GM18508 (cell line): ENCODE results near the gene STYXL2.

Experiments
- ATAC-seq: cut with Tn5 transposase; IDR thresholded peaks from one replicate; pipeline ENCODE4 v1.9.1; 2021; ENCODE audit warnings: moderate number of reproducible peaks; ENCODE audit not compliant: insufficient read depth, unreplicated experiment

The STYXL2 gene

DNA sequence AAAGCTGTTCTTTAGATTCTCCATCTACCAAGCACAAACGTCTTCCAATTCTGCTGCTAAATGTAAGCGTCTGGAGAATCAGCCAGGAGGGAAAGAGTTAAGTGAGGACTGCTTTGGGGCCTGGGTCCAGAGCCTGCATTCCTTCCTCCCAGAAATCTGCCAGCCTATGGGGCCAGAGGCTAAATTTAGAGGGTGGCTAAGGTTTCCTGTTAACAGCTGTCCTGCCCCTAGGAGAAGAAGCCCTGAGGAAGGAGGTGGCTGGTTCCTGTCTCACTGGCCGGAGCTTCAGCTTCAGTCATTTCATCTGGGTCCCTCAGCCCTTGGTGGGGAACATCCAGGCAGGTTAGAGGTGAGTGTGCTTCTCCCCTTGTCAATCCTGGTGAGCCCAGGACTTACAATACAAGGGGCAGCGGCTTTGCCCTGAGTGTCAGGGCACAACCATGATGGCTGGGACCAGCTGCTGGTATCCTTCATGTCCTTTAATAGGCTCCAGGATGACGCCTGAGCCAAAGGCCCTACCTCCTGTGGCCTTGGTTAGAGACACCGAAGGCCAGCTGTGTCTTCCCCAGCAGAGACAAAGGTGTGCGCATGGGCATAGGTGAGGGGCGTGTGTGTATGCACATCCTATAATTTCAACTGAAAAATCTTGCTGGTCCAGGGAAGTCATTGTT, at the start of gene STYXL2:
TSS of gene STYXL2 (plus strand) at position 230 of the 671 bp plus-strand sequence. CDS start 775 bp downstream, outside the sequence.
- no peak for ATAC-seq

- ATAC-seq, result no peak
Measured at GRCh38 chr1:167051907-167052306, 42.0 kb upstream of the STYXL2 start.

- no peak for ATAC-seq
Measured at GRCh38 chr1:167052389-167052788, 41.5 kb upstream of the STYXL2 start.

DNA sequence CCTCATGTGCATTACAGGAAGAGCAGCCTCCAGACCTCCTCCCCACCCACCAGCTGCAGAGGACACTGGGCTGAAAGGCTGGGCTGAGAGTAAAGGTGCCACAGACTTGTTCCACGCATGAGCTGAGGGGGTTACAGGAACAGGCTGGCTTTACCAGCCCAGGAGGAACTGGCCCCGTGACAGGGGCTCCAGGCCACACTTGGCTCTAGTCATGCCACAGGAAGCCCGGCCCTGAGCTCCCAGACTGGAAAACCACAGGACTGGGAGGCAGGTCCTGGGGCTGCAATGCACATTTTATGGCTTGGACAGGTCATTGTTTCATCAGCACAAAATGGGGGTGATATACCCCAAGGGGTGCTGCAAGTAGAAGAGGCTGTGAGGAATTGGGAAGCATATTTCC, 39.3 kb upstream of the STYXL2 start:
- no peak for ATAC-seq

DNA sequence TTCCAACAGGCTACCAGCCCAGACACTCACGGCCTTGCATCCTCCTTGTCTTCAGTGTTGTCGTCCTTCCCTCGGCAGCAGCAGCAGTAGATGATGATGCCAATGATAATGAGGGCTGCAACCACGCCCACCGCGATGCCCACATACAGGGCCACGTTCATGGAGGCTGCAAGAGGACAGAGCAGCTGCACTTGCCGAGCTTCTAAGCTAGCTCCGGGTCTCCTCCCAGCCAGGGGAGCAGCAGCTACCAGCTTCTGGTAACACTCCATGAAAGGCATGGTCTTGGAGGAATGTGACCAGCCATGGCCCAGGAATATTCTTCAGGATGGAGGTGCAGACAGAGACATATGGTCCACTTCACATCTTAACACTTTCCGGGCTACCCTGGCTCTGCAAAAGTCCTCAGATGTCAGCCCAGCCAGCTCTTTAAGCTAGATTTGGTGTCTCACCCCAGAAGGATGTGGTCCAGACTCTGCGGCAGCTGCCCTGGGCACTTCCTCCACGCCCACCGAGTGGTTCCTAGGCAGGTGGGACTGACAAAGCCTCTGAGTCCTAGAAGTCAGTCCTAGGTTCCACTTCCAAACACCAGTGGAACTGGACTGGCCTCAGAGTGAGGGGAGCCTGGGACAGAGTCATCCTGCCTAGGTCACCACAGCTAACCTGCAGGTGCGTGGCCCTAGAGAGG, 38.8 kb upstream of the STYXL2 start:
- ATAC-seq, result no peak

- ATAC-seq, result no peak
Measured at GRCh38 chr1:167056529-167057231, 37.2 kb upstream of the STYXL2 start.

- ATAC-seq, result peak; percentile 56
Measured at GRCh38 chr1:167057241-167057688, 36.6 kb upstream of the STYXL2 start.

- ATAC-seq, result no peak
Measured at GRCh38 chr1:167059045-167059808, 34.6 kb upstream of the STYXL2 start.

DNA sequence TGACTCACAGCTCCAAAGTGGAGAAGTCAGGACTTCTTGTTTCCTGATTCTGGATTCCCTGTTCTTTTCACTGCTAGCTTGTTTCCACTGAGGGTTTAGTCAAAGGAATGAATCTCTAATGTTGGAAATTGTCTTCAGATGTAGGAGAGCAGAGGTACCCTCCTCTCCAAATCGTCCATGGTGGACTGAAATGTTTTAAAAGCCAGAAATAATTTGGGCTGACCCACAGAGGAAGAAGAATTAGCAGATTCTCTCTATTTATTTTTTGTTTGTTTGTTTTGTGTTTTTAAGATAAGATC, 34.1 kb upstream of the STYXL2 start:
- ATAC-seq, result no peak

DNA sequence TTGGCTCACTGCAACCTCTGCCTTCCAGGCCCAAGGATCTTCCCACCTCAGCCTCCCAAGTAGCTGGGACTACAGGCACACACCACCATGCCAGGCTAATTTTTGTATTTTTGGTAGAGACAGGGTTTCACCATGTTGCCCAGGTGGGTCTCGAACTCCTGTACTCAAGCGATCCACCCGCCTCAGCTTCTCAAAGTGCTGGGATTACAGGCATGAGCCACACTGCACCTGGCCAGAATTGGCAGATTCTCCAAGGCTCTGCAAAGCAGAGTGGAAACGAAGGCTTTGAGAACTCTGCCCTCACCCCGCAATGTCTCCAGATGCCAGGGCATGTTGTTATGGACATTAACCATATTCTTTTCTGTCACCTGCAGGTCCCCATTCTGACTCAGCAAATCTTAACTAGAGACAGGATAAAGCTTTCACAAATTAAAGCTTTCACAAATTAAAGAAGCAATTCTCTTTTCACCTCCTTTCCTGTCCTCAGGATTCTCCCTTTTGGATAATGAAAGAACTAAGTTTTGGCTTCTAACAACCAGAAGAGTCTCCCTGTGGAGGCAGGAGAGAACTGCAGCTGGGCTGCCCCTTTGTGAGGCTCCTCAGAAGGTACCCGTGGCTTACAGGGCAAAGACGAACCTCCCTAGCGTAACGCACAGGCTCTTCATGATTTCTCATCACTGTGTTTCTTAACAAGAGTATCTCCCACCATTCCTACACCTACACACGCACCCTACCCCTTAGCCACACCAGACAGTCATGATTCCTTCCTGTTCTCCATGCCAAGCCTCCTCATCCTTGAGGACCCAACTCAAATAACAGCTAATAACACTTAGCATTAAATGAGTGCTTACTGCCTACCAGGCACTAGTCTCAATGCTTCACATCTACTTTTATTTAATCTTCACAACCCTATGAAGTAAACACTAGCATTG, 33.5 kb upstream of the STYXL2 start:
- no peak for ATAC-seq

GRCh38 chr1:167061073-167061464, 32.8 kb upstream of the STYXL2 start:
- ATAC-seq, result no peak

- ATAC-seq, result no peak
Measured at GRCh38 chr1:167064621-167065020, 29.3 kb upstream of the STYXL2 start.

GRCh38 chr1:167065471-167065870, 28.4 kb upstream of the STYXL2 start:
- no peak for ATAC-seq

- ATAC-seq, result no peak
Measured at GRCh38 chr1:167066333-167067122, 27.3 kb upstream of the STYXL2 start.

DNA sequence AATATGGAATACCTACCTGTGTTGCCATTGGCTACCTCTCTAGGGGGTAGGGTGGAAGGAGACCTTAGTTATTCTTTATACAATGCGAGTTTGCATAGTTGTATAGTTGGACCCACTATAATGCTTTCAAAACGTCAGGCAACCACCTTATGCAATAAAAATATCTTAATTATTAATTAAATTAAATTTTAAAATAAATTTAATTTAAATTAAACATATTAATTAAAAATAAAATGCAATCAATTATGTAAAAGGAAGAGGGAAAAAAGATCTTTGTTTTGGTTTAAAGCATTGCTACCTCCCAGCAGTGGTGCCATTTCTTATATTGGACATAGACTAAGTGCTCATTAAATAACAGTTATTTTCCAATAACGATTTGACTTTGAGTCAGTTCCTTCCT, 26.0 kb upstream of the STYXL2 start:
- ATAC-seq, result no peak

DNA sequence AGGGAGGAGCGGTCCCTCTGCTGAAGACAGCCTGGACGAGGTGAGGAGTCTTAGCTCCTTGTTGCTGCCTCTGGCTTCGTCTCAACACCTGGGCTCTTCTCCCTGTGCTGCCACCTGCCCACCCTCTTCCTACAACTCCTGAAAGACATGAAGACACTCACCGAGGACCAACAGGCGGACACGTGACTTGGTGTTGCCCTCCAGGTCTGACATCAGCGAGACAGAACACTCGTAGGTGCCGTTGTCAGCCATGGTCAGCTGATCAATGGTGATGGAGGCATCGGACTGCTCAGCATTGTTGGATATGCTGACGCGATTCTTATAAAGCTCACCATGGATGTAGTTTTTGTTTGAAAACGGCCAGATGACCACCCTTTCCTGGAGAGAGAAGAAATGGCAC, 25.1 kb upstream of the STYXL2 start:
- no peak for ATAC-seq

DNA sequence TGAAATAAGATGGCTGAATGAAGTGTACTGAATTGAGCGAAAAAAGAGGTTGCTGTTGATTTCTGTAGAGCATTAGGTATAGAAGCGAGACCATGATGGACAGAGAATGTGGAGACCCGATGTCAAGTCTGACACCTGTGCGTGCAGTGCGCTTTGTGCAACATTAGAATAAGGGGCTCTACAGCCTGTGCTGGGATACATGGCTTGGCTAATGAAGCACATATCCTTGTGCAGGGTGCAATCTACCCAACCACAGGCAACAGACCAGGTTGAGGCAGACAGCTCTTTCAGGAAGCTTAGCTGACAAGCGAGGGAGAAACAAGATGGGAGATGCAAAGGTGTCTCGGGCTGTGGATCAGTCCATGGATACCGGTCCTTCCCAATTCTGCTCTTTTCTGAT, 22.6 kb upstream of the STYXL2 start:
- no peak for ATAC-seq

- ATAC-seq, result no peak
Measured at GRCh38 chr1:167076136-167076710, 17.7 kb upstream of the STYXL2 start.
